BE2C (cell line): ENCODE measurements around the gene NFKBIE.
A peak's percentile ranks its signal among the peaks of the same experiment; 100 is the strongest.

Source experiments
- DNase-seq: peaks from one replicate; pipeline ENCODE4 v3.0.0-alpha.2; 2020
- H3K27me3 ChIP-seq: fragments of 250-450 bp; sonication (Bioruptor Pico); 2 replicates; pipeline ENCODE4 v1.5.1; 2020; ENCODE audit warnings: mild to moderate bottlenecking
- H3K36me3 ChIP-seq: fragments of 250-450 bp; sonication (Bioruptor Pico); 2 replicates; pipeline ENCODE4 v1.5.1; 2020; ENCODE audit warnings: mild to moderate bottlenecking
- H3K4me1 ChIP-seq: fragments of 250-450 bp; sonication (Bioruptor Pico); 2 replicates; pipeline ENCODE4 v1.5.1; 2020
- H3K4me3 ChIP-seq: 2 replicates; pipeline ENCODE4 v1.5.1; 2011; ENCODE audit warnings: low read depth, low read length
- H3K9me3 ChIP-seq: fragments of 250-450 bp; sonication (Bioruptor Pico); 2 replicates; pipeline ENCODE4 v1.5.1; 2020
- CTCF ChIP-seq: IDR thresholded peaks from 2 replicates; pipeline ENCODE4 v1.5.1; 2012; ENCODE audit warnings: mild to moderate bottlenecking, low read depth, low read length

The NFKBIE gene

DNA sequence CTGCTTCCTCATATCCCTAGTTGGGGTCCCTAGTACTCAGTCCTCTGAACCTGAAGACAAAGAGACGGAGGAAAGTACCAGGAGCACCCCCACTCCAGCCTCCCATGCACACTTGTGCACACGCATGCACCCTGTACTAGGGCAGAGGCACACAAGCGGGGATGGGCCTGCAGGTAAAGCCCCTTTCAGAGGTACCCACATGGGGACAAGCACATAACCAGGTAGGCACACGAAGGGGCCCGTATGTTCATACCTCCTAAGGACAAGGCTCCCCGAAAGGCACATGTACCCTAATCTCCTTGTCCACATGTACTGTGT lies 6.0 kb upstream of the NFKBIE start:
- no peaks in the 10 kb centered on the region for H3K9me3 ChIP-seq
- no peak for DNase-seq
- H3K27me3 ChIP-seq = no peaks in the 10 kb centered on the region
- no peak for TF ChIP-seq CTCF
- peak overlapping the region; percentile 34 for H3K4me3 ChIP-seq
- no peaks in the 10 kb centered on the region for H3K36me3 ChIP-seq
- peaks cover 4% of the 10 kb centered on the region; the same call in 1 of the 2 replicates for H3K4me1 ChIP-seq

GRCh38 chr6:44270526-44271405 lies 5.4 kb upstream of the NFKBIE start:
- TF ChIP-seq CTCF = no peak
- no peaks in the 10 kb centered on the region for H3K36me3 ChIP-seq
- H3K27me3 ChIP-seq = no peaks in the 10 kb centered on the region
- H3K9me3 ChIP-seq = no peaks in the 10 kb centered on the region
- peak; percentile 64 for DNase-seq
- H3K4me3 ChIP-seq = peak overlapping the region; percentile 48
- H3K4me1 ChIP-seq = peaks cover 4% of the 10 kb centered on the region; the same call in 1 of the 2 replicates

GRCh38 chr6:44269921-44270525 lies 4.7 kb upstream of the NFKBIE start, which contains the start of gene TMEM151B:
Gene TMEM151B (plus strand): TSS chr6:44270450. CDS start chr6:44270743, 293 bp downstream.
- no peak for DNase-seq
- Histone ChIP-seq H3K4me1 (peaks cover 4% of the 10 kb centered on the region; the same call in 1 of the 2 replicates), H3K4me3 (peak within 1 kb of the TSS; percentile 48), H3K27me3 (no peaks in the 10 kb centered on the region), H3K9me3 (no peaks in the 10 kb centered on the region), H3K36me3 (no peaks in the 10 kb centered on the region)
- TF ChIP-seq CTCF = no peak

DNA sequence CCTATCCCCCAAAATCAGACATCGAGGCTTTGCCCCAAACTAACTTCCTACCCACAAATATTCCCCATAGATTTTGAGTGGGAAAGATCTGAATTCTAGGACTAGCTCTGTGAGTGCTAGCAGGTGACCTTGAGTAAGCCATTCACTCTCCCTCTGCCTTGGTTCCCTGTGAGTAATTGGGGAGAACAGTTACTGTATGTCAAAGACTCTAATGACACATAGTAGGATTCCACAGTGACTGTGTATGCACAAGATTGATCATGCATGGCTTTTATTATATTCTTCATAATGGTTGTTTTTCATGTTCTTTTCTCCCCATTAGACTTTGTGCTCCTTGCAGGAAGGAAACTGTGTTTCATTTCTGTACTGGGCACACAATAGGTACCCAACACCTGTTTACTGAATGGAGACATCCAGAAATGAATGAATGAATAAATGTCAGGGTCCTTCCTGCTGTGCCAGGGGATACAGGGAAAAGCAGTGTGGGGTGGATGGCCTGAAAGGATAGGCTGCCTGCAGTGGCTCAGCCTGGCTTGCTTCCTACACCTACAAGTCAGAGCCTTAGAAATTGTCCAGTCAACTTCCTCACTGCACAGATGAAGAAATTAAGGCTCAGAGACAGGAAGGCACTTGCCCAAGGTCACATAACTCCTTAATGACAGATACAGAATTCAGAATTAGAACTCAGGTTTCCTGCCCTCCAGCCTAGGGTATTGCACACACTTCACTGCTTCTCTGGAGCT lies 4.0 kb upstream of the NFKBIE start:
- Histone ChIP-seq H3K4me1 (peaks cover 4% of the 10 kb centered on the region; the same call in 1 of the 2 replicates), H3K36me3 (no peaks in the 10 kb centered on the region), H3K9me3 (no peaks in the 10 kb centered on the region), H3K4me3 (peak overlapping the region; percentile 48; the same call in 1 of the 2 replicates), H3K27me3 (no peaks in the 10 kb centered on the region)
- no peak for DNase-seq
- no peak for TF ChIP-seq CTCF

- peak; percentile 67 for DNase-seq
- no peak overlapping the region for H3K4me3 ChIP-seq
- H3K4me1 ChIP-seq = peaks cover 4% of the 10 kb centered on the region; the same call in 1 of the 2 replicates
- H3K36me3 ChIP-seq = no peaks in the 10 kb centered on the region
- H3K27me3 ChIP-seq = no peaks in the 10 kb centered on the region
- H3K9me3 ChIP-seq = no peaks in the 10 kb centered on the region
- TF ChIP-seq CTCF = peak; percentile 99
These were observed 2.8 kb upstream of the NFKBIE start for GRCh38 chr6:44268095-44268628.
